Cerebellar cortex (tissue), 1 donor: Measurements from ENCODE around the gene HIPK3.
A peak's percentile ranks its signal among the peaks of the same experiment; 100 is the strongest.

ENCODE experiments used
- DNase-seq: peaks from one replicate; pipeline ENCODE4 v3.0.0-alpha.2; 2015; ENCODE audit warnings: low spot score

The HIPK3 gene

DNA sequence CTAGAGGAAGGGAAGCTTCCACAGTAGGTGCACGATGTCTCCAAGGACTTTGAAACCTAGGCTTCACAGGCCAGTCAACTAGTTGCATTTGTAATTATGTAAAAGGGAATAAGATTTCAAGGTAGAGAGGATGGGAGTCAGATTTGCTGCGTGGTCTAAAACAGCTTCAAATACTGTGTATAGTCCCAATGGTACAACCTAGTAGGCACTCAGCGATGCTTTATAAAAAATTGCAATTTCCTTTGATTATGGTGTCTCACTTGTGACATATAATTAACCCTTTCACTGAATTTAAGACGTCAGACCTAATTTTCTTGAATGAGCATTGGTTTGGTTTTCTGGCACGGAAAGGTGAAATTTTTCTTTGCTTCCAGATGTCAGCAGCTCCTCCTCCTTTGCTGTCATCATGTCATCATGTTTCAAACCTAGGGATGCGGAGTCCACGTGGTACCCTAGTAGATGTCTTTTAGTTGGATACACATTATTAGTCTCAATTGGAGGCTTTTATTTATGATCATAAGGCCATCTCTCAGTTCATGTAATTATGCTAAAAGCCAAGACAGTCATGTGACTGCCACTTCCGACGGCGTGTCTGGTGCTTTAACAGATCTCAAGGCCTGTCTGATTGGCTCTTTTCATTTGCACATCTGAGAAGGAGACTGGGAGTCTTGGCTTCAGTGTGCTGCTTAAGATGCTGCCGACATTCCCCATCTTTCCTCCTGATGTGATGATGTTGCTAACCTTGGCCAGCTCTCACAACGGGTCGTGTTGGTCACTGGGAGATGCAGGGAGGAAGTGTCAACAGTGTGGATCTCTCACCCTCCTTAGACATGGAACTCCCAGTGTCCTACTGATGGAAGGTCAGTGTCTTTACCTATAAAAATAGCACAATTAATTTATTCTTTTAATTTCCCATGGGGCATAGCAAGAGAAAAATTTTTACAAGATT, 134.0 kb downstream of the HIPK3 start:
- DNase-seq = no peak

DNA sequence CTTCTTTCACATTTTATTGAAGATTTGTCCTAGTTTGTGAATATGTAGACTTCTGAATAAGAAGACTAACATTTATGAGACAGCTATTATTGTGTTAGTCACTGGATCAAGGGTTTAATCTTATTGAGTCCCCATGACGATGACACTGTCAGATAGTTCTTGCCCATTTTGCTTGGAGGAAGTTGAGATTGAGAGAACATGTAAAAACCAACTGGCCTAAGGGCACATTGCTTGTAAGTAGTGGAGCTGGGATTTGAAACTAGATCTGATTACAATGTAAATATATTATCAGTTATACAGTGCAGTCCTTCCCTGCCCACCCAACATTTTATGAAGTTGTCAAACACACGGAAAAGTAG, 134.7 kb downstream of the HIPK3 start:
- DNase-seq = no peak

DNA sequence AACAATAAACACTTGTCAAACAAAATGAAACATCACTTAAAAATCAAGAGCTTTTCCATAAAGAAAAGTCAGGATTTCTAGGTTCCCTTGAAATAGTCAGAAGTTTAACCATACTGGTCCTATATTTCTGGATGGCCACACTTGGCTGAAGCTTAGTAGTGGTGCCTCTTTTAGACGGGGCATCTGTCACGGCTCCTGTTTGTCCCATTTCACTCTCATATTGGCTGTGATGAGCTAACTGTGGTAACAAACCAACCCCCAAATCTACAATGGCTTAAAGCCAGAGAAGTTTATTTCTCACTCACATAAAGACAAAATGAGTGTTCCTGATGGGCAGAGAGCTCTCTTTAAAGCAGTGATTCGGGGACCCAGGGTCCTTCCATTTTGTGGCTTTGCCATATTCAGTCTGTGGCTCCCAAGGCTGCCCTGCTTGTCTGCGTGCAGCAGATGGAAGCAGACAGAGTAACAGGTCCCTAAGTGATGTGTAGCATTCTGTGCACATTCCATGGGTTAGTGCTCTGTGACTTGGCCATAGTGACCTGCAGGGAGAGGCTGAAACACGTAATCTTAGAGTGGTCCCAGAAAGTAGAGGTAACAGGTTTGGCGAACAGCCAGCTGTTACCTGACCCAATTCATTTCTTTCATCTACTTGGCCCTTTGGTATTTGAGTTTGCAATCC, 137.4 kb downstream of the HIPK3 start:
- DNase-seq = peak; percentile 71

DNA sequence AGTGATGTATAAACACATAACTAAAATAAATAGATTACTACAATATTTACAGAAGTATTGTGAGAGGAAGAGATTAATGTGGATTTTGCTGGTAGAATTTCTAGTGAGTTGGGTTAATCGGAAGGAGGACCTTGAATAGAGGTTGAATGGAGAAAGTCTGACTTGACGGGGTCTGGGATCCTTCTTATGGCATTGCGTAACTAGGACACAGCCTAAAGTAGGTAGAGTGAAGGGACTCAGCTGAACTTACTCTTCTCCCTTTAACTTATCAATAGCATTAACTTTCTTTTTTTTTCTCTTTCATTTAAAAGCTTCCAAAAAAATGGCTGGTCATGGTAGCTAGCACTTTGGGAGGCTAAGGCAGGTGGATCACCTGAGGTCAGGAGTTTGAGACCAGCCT, 139.2 kb downstream of the HIPK3 start:
- no peak for DNase-seq

DNA sequence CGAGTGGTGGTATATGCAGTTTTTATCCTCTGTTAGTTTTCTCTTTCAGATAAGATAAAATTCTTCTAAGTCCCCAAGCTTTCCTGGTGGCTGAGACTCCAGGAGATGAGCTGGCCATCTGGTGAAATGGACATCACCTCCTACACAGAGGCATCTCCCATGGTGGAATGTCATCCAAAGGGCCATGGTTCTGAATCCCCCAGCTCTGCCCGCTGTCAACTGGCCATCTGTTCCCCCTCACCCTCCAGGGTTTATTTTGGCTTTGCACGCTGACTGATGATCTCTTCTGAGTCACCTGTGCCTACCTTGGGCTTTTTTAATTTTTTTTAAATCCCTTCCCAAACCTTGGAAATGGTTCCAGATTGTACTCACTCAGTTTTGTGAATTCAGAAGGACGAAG, 142.2 kb downstream of the HIPK3 start:
- peak; percentile 93 for DNase-seq

DNA sequence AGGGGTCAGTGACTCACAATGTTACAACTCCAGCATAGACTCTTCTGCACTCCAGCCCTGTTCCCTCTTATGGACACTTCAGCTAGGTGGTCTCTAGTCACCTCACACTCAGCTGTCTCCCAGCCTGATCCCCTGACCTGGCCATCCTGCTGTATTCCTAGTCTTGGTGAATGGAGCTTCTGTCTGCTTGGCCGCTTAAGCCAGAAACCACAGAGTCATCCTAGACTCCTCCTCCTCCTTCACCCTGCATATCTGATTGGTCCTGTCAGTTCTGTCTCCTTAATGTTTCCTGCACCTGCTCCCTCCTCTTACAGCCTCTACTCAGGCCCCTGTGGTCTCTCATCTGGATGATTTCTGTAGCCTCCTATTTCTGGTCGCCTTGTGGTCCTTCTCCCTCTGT, 144.9 kb downstream of the HIPK3 start:
- DNase-seq = no peak

GRCh38 chr11:33403344-33403743, 146.2 kb downstream of the HIPK3 start:
- DNase-seq = no peak

DNA sequence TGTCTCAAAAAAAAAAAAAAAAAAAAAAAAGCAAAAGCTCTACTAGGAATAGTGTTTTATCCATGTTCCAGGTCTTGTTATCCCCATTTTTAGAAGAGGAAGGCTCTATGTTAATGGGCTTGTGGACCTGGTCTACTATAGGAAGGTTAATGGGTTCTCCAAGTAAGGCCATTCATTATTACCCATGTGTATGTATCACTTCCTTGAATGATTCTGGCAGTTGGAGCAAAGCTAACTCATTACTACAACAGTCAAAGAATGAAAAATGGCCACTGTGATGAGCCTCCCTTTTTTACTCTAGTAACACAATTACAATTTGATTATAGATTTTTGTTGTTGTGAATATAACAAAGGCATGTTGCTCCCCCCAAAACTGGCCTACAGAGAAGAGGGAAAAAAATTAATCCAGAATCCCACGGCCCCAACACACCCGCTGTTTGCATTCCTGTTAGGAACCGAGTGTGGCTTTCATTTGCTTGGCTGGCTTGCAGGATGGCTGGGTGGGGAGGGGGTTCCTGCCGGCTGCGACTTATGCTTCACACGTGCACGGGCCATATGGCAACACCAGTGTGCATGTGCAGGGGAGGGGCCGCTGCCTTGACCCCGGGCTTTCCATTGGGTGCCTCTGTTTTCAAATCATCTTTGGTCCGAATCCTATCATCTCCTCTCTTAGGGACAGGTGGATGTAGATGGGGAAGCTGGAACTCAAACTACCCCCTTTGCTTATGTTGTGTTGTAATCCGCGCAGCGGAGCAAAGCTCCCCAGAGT, 148.8 kb downstream of the HIPK3 start:
- DNase-seq = peak; percentile 35
